ENCODE data around the gene LMO4. TPM values are rescaled to one million over a fixed set of nuclear protein-coding genes. Genes with fewer than 3 reads are reported as not detected.

The LMO4 gene
- polyA plus RNA-seq, 1 donor (not counting 4 experiments of a cell fraction or from before 2014, with no cell fraction given): 33.4 TPM

GRCh38 chr1:87331365-87332241 lies 2.9 kb downstream of the LMO4 start:
- peaks cover 7% of the 10 kb centered on the region for H4K20me1 ChIP-seq (ENCODE audit: control insufficient read depth, extremely low read depth, insufficient read depth, low read length)
- DNase-seq (ENCODE audit: low read depth, low spot score) (no peak), FAIRE-seq (no peak)

GRCh38 chr1:87333692-87334347 lies 5.1 kb downstream of the LMO4 start:
- Histone ChIP-seq H3K9me1 (ENCODE audit: control insufficient read depth, extremely low read depth, insufficient read depth, low read length) (peaks cover 3% of the 10 kb centered on the region), H3K27me3 (ENCODE audit: control insufficient read depth, extremely low read depth, insufficient read depth, low read length) (no peaks in the 10 kb centered on the region), H3K4me3 (ENCODE audit: control insufficient read depth in 2 of 3, extremely low read depth in 1 of 3, insufficient read depth in 2 of 3, low read depth in 1 of 3, low read length in 3 of 3) (peak overlapping the region; percentile 50 to 66 (median 60)), H3K27ac (ENCODE audit: control insufficient read depth, insufficient read depth, low read length) (peak overlapping the region; percentile 61), H3K9me3 (ENCODE audit: control insufficient read depth, low read depth, low read length) (no peaks in the 10 kb centered on the region), H3K36me3 (ENCODE audit: control insufficient read depth in 2 of 2, extremely low read depth in 1 of 2, insufficient read depth in 2 of 2, low read length in 2 of 2) (peaks cover 0 to 9% of the 10 kb centered on the region in 2 experiments), H3K4me1 (ENCODE audit: control insufficient read depth, extremely low read depth, insufficient read depth, low read length) (peaks cover 33% of the 10 kb centered on the region), H2AFZ (ENCODE audit: control insufficient read depth, low read length) (peak overlapping the region; percentile 21), H3K4me2 (ENCODE audit: control insufficient read depth, extremely low read depth, insufficient read depth, low read depth, low read length) (peak overlapping the region; percentile 91), H3K9ac (ENCODE audit: control insufficient read depth, extremely low read depth, insufficient read depth, low read length) (peak overlapping the region; percentile 80), H4K20me1 (ENCODE audit: control insufficient read depth, extremely low read depth, insufficient read depth, low read length) (peaks cover 7% of the 10 kb centered on the region), H3K79me2 (ENCODE audit: control insufficient read depth, insufficient read depth, low read length) (peaks cover 57% of the 10 kb centered on the region)
- no peak for TF ChIP-seq CTCF (optimal IDR thresholded peaks at IDR 0.05 in 1 of 3, IDR thresholded peaks at IDR 0.05 in 1 of 3, conservative IDR thresholded peaks at IDR 0.05 in 1 of 3; ENCODE audit: extremely low read depth in 1 of 3, insufficient read depth in 2 of 3, low read length in 3 of 3)
- no peak for TF ChIP-seq EZH2 (IDR thresholded peaks at IDR 0.05; ENCODE audit: low read length)
- FAIRE-seq (no peak), DNase-seq (ENCODE audit: low read depth, low spot score) (no peak)
- dilution Hi-C loops (cut with MboI; ENCODE audit: extremely low pct_ligation_motif_present, low sequenced_read_pairs): no loop called here

More at GRCh38 chr1:87331365-87332241, 2.9 kb downstream of the LMO4 start:
- H3K9ac ChIP-seq (ENCODE audit: control insufficient read depth, extremely low read depth, insufficient read depth, low read length): peak overlapping the region; percentile 89
- no peaks in the 10 kb centered on the region for H3K27me3 ChIP-seq (ENCODE audit: control insufficient read depth, extremely low read depth, insufficient read depth, low read length)
- peak overlapping the region; percentile 61 to 87 (median 71) for H3K4me3 ChIP-seq (ENCODE audit: control insufficient read depth in 2 of 3, extremely low read depth in 1 of 3, insufficient read depth in 2 of 3, low read depth in 1 of 3, low read length in 3 of 3)
- peak overlapping the region; percentile 59 for H2AFZ ChIP-seq (ENCODE audit: control insufficient read depth, low read length)
- H3K79me2 ChIP-seq (ENCODE audit: control insufficient read depth, insufficient read depth, low read length): peaks cover 43% of the 10 kb centered on the region
- no peaks in the 10 kb centered on the region for H3K9me1 ChIP-seq (ENCODE audit: control insufficient read depth, extremely low read depth, insufficient read depth, low read length)
- peak overlapping the region; percentile 96 for H3K4me2 ChIP-seq (ENCODE audit: control insufficient read depth, extremely low read depth, insufficient read depth, low read depth, low read length)
- peak overlapping the region; percentile 88 for H3K27ac ChIP-seq (ENCODE audit: control insufficient read depth, insufficient read depth, low read length)
- peaks cover 0 to 5% of the 10 kb centered on the region in 2 experiments for H3K36me3 ChIP-seq (ENCODE audit: control insufficient read depth in 2 of 2, extremely low read depth in 1 of 2, insufficient read depth in 2 of 2, low read length in 2 of 2)
- peak; percentile 2 to 24 (median 18) for TF ChIP-seq CTCF (optimal IDR thresholded peaks at IDR 0.05 in 1 of 3, IDR thresholded peaks at IDR 0.05 in 1 of 3, conservative IDR thresholded peaks at IDR 0.05 in 1 of 3; ENCODE audit: extremely low read depth in 1 of 3, insufficient read depth in 2 of 3, low read length in 3 of 3)
- no peak for TF ChIP-seq EZH2 (IDR thresholded peaks at IDR 0.05; ENCODE audit: low read length)
- peaks cover 41% of the 10 kb centered on the region for H3K4me1 ChIP-seq (ENCODE audit: control insufficient read depth, extremely low read depth, insufficient read depth, low read length)
- H3K9me3 ChIP-seq (ENCODE audit: control insufficient read depth, low read depth, low read length): no peaks in the 10 kb centered on the region
- dilution Hi-C loops (cut with MboI; ENCODE audit: extremely low pct_ligation_motif_present, low sequenced_read_pairs): no loop called here
